Stimulated activated CD8-positive, alpha-beta memory T cell treated with anti-CD3 and anti-CD28 coated beads, Interleukin-4, amount 100 ng/mL, for 1 hour (primary cell): ENCODE results near the gene DKKL1.
"Not testable (repeated sequence)": the region's sequence is repeated elsewhere in the genome, so short reads cannot be mapped to it uniquely, and the experiment has no call there.

ENCODE experiments used
- DNase-seq, 2 donors: peaks; one replicate each; pipeline ENCODE4 v3.0.0-alpha.2; 2020; ENCODE audit warnings: low read depth in 2 of 2, low spot score in 1 of 2

Gene DKKL1

GRCh38 chr19:49359851-49360820 is 3.5 kb upstream of the DKKL1 start:
- no peak for DNase-seq

GRCh38 chr19:49361438-49362047 is 2.1 kb upstream of the DKKL1 start:
- DNase-seq, result no peak

- no peak for DNase-seq
Measured at GRCh38 chr19:49362048-49362928, 1.4 kb upstream of the DKKL1 start, which contains the start of gene TEAD2. Gene TEAD2, minus strand, starts transcription at chr19:49362416. Its CDS starts 2,341 bp downstream, at chr19:49360075.

GRCh38 chr19:49362929-49363267 is 779 bp upstream of the DKKL1 start:
- DNase-seq, result no peak

- DNase-seq, result no peak
Measured at GRCh38 chr19:49364083-49364737, 533 bp downstream of the DKKL1 start.

GRCh38 chr19:49366110-49366509 is 2.4 kb downstream of the DKKL1 start:
- DNase-seq, result no peak

- DNase-seq, result no peak
Measured at GRCh38 chr19:49368711-49369358, 5.2 kb downstream of the DKKL1 start.

- DNase-seq, result no peak
Measured at GRCh38 chr19:49371184-49371583, 7.5 kb downstream of the DKKL1 start.

- DNase-seq, result not testable (repeated sequence)
Measured at GRCh38 chr19:49373174-49373573, 9.5 kb downstream of the DKKL1 start.

GRCh38 chr19:49374665-49375434 is 11.2 kb downstream of the DKKL1 start:
- no peak for DNase-seq

- DNase-seq, result no peak
Measured at GRCh38 chr19:49378512-49378911, 14.8 kb downstream of the DKKL1 start.

GRCh38 chr19:49380391-49380790 is 16.7 kb downstream of the DKKL1 start:
- no peak for DNase-seq

- DNase-seq, result no peak
Measured at GRCh38 chr19:49382639-49383038, 19.0 kb downstream of the DKKL1 start.

GRCh38 chr19:49383599-49383998 is 19.9 kb downstream of the DKKL1 start:
- no peak for DNase-seq

GRCh38 chr19:49387936-49388372 is 24.3 kb downstream of the DKKL1 start, which contains the start of gene KASH5:
Gene KASH5, plus strand, starts transcription at chr19:49388249. Its CDS starts 2,635 bp downstream, at chr19:49390884.
- peak; percentile 49 to 82 for DNase-seq

- no peak for DNase-seq
Measured at GRCh38 chr19:49389406-49389805, 25.7 kb downstream of the DKKL1 start.

- DNase-seq, result no peak
Measured at GRCh38 chr19:49390131-49390928, 26.7 kb downstream of the DKKL1 start.

GRCh38 chr19:49390929-49391359 is 27.3 kb downstream of the DKKL1 start:
- DNase-seq, result no peak
